Activated naive CD8-positive, alpha-beta T cell treated with anti-CD3 and anti-CD28 coated beads, Interleukin-2, amount 10 ng/mL, durations not matched to agents 7 days and 5 days (primary cell): ENCODE data around the gene KLK7. TPM values are rescaled to one million over a fixed set of nuclear protein-coding genes. Genes with fewer than 3 reads are reported as not detected.

ENCODE experiments used
- total RNA-seq, 2 experiments: library from RNA; stranded (reverse); gene quantifications; one replicate each; pipeline ENCODE4 v1.2.3, GENCODE V29; 2021

The KLK7 gene
- total RNA-seq, 2 experiments from 2014 or later: not detected

Other genes with a start within 250 kb of the KLK7 start
- gene GPR32, start 213.5 kb downstream of the KLK7 start, total RNA-seq: not detected
- not detected for gene ACP4, start 193.5 kb downstream of the KLK7 start, total RNA-seq
- gene KLK1, start 160.1 kb downstream of the KLK7 start, total RNA-seq: 1 to 10 TPM; 1.4 to 2.7 TPM
- gene KLK15, start 150.3 kb downstream of the KLK7 start, total RNA-seq: not detected
- gene KLK3, start 129.0 kb downstream of the KLK7 start, total RNA-seq: not detected
- gene KLK2, start 110.5 kb downstream of the KLK7 start, total RNA-seq: under 1 TPM in 1 of 2 experiments, not detected in 1; 0.44 TPM
- gene KLK4, start 72.5 kb downstream of the KLK7 start, total RNA-seq: not detected
- gene KLK5, start 30.9 kb downstream of the KLK7 start, total RNA-seq: not detected
- not detected for gene KLK6, start 14.3 kb downstream of the KLK7 start, total RNA-seq
- gene KLK8, start 17.7 kb upstream of the KLK7 start, total RNA-seq: not detected
- gene KLK10, start 35.8 kb upstream of the KLK7 start, total RNA-seq: not detected
- not detected for gene KLK11, start 42.7 kb upstream of the KLK7 start, total RNA-seq
- not detected for gene KLK12, start 51.1 kb upstream of the KLK7 start, total RNA-seq
- not detected for gene KLK13, start 81.2 kb upstream of the KLK7 start, total RNA-seq
- under 1 TPM; 0.72 to 0.91 TPM for gene KLK14, start 99.0 kb upstream of the KLK7 start, total RNA-seq
- gene CTU1, start 124.5 kb upstream of the KLK7 start, total RNA-seq: 10 to 100 TPM in 1 of 2 experiments, 1 to 10 TPM in 1; 9.4 to 10.1 TPM
- gene SIGLEC9, start 141.0 kb upstream of the KLK7 start, total RNA-seq: 1 to 10 TPM; 1.3 to 2.0 TPM
- gene SIGLEC7, start 158.4 kb upstream of the KLK7 start, total RNA-seq: under 1 TPM; 0.33 to 0.40 TPM
- gene CD33, start 241.2 kb upstream of the KLK7 start, total RNA-seq: 10 to 100 TPM in 1 of 2 experiments, 1 to 10 TPM in 1; 7.7 to 10.6 TPM